NOMO-1 treated with DMSO at 0.1 percent for 48 hours (cell line): ENCODE data around the gene CDC14C.
"Not testable (repeated sequence)": the region's sequence is repeated elsewhere in the genome, so short reads cannot be mapped to it uniquely, and the experiment has no call there.

Source experiments
- DNase-seq: peaks from one replicate; lab custom pipeline; 2025; ENCODE audit not compliant: unreplicated experiment; lab: John Stamatoyannopoulos, UW

The CDC14C gene

DNA sequence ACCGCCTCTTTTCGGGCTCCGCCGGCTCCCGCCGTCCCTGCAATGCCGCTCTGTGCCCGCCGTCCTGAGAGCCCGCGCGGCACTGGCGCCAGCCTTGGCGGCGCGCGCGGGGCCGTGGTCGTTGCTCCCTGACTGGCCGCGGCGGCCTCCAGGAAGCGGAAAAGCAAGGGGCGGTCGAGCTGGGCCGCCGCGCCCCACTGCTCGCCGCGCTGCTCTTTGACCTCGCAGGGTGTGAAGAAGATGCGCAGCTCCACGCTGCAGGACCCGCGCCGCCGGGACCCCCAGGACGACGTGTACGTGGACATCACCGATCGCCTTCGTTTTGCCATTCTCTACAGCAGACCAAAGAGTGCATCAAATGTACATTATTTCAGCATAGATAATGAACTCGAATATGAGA is at the start of gene CDC14C:
Gene CDC14C (plus strand): TSS at position 115 of the 400 bp plus-strand sequence. CDS start 126 bp downstream, at position 241.
- no peak for DNase-seq

DNA sequence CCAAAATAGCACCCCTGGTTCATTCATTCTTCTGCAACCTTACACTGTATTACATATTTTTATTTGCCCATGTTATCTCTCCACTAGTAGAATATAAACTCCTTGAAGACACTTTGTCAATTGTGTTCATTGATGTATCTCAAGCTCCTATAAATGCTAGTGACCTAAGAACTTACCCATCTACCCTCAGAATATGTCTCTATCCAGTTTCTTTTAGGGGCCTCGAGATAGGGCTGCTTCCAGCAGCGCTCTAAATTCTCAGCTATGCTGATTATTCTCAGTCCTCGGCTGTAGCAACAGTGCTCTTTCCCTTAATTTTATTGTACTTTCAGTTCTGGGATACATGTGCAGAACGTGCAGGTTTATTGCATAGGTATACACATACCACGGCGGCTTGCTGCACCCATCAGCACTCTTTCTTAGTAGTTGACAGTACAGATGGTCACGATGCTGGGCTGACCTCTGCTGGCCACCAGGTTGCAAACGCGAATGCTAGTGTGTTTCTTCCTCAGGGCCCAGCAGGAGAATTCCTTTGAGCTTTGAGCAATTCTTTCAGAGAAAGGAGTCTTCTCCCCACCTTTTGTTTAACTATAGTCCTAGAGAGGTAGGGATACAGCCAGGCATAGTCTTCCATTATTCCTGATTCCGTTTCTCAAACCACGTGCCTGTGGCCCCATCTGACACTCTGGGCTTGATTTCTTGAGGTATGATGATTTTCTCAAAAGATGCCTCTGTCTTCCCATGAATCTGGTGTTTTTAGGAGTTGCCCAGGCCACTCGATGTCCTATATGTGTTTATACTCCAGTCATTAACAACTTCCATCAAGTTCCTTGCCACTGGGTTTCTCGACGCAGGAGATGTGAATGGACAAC is 49.1 kb upstream of the CDC14C start:
- peak; percentile 55 for DNase-seq

DNA sequence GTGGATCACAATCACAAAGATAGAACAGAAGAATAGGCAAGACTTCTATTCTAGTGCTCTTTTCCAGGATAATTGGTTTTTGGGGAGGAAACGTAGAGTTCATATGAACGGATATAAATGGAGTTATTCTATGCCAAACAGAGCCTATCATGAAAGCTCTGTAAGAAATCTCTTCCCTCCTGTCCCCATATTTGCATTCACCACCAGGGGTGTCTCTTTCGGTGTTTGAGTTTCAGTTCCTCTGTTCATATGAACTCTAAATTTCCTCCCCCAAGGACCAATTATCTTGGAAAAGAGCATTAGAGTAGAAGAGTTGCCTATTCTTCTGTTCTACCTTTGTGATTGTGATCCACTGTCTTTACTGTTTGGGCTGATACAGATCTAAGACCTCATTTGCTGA is 48.3 kb upstream of the CDC14C start:
- peak; percentile 63 for DNase-seq

DNA sequence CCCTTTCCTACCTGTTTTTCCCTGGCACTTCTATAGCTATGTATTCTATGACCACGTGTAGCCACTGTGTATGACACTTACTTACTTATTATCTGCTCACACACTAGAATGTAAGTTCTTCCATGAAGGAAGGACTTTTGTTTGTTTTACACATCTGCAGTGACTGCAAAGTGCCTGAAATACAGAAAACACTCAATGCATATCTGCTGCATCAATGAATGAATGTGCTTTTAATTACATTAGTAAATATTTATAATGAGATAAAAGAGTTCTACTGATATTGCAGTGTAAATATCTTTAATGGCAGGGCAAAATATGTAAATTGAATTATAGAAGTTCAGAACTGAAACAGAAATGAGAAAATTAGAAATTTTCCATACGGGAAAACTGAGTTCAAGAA is 43.5 kb upstream of the CDC14C start:
- DNase-seq: no peak

DNA sequence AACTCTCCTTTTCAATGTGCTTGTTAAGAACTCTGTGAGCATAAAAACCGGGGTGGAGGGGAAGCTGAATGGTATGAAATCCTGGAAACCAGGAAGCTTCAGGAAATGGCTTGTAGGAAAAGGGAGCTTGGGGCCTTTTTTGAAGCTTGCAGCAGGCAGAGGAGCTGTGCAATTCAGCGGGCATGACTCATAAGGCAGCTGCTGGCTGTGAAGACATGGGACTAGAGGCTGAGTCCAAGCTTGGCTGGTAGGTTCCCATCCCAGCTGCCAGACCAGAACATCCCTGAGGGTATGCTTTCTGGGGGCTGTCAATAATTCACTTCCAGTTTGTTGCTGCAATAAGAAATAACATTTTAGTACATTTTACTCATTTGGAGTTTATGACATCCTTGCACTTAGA is 36.8 kb upstream of the CDC14C start:
- no peak for DNase-seq

DNA sequence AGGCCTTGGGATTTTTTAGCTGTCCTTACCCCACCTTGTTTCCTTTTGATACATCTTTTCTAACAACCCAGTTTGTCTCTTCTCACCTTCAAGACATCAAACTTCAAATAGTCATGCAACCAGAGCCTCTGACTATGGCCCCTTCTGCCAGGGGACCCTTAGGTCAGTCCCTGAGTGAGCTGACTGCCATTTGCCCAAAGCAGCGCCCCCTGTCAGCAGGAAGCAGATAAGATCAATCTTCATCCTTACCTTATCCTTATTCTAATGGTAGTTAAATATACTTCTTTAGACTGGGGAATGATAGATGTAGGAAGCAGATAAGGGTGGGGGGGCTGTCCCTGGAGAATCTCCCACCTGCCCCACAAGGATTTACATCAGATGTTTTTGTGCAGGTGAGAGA is 29.8 kb upstream of the CDC14C start:
- no peak for DNase-seq

DNA sequence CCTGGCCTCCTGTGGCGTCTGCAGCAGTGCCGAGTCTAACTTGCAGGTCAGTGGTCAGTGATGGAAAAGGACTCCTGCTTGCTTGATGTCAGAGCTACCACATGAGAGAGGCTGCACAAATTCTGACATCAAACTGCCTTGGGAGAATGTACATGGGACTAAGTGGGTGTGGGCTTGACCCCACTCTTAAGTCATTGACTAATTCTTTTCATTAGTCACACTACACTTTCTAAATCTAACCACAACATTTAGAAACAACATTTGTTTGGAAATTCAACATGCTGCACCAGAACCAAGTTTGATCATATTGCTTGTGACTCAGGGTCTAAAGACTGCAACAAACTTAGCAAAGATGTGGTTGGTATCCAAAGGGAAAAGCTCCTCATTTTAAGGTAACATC is 24.4 kb upstream of the CDC14C start:
- peak; percentile 50 for DNase-seq

DNA sequence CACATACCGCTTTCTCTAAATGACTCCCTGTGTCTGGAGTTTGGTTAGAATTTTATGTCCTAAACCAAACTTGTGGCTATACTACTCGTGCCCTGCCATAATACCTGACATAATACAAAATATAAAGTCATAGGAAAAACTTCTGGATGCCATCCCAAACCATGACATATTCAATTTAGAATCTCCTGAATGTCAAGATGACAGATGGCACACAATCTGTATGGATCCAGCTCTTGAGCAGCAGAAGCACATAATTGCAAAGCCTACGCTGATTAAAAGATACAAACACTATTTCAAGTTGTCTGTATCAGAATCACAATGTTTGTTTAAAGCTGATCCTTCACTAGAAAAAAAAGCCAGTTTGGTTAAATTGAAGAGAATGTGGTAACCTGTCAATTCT is 22.4 kb upstream of the CDC14C start:
- DNase-seq: no peak

DNA sequence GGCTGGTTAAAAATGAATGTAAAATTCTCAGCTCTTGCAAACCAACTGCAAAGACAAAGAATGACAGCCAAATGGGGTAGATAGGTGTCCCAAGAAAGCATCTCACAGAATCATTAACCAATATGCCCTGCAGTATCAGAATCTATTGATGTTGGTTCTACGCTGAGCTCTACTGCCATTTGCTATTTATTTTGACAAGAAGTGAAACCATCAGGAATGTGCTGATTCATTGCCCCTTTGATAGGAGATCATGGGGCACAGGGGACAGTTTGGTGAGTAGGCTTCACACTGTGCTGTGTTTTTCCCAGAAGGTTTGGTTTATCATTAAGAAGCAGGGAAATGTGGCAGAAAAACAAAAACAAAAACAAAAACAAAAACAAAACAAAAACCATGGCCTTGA is 19.4 kb upstream of the CDC14C start:
- DNase-seq: peak; percentile 28

DNA sequence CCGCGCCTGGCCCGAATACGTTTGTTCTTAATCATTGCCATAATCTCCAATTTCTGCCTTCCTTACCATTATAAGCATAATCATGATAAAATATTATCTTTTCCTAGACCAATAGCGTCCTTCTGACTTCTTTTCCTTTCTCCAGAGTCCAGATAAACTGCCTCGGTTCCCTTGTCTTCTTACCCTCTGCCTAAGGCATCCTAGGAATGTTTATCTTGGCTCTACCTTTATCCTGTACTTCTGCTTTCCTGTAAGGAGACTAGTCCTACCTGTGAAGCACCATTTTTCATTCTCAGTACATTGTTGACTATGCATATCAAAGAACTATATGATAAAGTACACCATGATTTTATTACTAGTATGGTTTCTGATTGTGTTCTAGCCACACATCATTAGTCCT is 18.7 kb upstream of the CDC14C start:
- not testable (repeated sequence) for DNase-seq

DNA sequence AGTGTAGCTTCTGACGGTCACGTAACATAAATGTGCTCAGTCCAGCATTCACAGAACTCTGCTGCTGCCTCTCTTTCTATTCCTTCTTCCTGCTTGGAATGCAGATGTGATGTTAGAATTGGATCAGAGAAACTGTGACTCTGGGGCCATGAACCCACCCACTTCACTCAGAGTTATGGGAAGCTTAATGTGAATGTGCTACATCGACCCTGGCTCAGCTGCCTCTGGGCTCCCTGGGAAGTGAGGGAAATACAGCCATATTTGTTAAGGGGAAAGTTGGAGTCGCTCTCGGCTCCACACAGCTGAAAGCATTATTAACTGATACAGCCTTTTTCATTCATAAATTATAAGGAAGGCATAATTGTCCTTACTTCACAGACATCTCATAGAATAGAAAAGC is 14.5 kb upstream of the CDC14C start:
- not testable (repeated sequence) for DNase-seq

DNA sequence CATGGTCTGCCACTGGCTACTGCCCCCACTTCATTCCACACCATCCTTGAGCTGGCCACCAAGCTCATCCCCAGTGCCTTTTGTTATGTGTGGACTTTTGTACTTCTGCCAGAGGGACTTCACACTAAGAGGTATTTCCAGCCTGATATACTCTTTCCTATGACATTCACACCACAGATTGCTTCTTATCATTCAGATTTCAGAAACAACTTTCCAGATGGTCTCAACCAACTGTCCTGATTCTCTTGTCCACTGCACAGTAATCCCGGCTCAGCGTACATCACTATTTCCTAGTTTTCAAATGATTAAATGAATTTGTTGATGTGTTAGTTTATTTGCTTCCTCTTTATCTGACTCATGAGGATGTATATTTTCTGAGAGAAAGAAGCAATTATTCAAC is 7.1 kb downstream of the CDC14C start:
- DNase-seq: no peak

DNA sequence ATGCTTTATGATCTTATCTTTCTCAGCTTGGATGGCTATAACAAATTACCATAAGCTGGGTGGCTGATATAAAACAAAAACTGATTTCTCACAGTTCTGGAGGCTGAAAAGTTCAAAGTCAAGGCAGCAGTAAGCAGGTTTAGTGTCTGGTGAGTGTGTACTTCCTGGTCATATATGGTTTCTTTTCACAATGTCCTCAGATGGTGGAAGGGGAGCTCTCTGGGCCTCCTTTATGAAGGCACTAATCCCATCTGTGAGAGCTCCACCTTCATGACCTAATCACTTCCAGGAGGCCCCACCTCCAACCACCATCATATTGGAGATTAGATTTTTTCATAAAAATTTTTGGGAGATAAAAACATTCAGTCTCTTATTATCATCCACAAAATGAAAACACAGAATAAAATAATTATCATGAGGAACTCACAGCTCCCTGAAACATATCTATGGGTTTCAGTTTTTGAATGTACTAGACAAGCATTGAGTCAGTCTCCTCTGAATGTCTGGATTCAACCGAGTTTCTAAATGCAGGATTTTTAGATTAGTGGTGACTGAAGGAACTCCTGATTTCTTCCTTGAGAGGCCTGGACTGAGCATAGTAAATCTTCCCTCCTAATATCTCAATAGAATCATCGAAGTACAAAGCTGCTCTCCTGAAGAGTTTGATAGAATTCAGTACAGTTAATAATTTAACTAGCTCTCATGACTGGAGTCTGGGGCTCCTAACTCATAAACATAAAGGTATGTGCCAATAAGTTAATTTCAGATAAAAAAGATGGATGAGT is 8.0 kb downstream of the CDC14C start:
- no peak for DNase-seq

DNA sequence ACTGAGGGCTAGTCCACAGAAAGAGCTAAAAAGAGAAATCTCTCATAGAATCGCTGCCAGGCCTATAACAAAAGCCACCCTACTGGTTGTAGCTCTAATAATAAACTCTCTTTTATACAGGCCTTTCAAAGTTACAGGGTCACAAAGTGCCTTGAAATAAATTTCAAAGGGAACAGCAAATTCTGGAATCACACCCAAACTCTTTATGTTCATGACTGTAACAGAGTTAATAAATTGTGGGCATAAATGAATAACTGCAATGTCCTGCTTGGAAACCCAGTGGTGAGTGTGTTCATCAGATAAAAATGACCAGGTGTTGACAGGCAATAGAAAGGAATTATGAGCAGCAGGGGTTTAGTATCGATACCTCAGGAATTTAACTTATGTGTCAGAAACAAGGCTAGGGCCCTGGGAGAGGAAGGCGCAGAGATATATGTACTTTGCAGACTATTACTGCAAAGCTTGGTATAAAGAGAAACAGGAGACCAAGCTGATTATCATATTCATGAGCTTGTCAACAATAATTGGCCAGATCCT is 9.3 kb downstream of the CDC14C start:
- DNase-seq: no peak

DNA sequence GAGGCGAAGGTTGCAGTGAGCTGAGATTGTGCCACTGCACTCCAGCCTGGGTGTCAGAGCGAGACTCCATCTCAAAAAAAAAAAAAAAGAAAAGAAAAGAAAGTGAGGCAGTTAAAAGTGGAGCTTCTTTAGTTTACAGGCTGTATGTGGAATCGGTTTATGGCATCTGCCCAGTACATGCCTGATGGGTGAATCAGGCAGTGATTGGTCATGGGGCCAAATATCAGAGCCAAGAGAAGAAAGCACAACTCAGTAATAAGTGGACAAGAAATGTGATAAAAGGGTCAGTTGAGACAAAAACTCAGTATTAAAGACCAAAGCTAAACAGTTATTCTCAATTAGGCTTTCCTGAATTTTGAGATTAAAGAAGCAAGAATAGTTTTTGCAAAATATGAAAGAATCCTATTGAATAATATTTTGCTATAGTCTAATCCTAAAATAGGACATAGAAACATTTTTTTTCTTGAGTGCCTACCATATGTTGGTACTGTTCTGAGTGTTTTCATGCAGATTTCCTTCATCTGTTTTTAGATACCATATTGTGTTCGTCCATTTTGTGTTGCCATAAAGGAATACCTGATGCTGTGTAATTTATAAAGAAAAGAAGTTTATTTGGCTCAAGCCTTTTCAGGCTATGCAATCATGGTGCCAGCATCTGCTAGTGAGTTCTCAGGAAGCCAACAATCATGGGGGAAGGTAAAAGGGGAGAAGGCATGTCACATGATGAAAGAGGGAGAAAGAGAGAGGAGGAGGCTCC is 14.4 kb downstream of the CDC14C start:
- DNase-seq: no peak

DNA sequence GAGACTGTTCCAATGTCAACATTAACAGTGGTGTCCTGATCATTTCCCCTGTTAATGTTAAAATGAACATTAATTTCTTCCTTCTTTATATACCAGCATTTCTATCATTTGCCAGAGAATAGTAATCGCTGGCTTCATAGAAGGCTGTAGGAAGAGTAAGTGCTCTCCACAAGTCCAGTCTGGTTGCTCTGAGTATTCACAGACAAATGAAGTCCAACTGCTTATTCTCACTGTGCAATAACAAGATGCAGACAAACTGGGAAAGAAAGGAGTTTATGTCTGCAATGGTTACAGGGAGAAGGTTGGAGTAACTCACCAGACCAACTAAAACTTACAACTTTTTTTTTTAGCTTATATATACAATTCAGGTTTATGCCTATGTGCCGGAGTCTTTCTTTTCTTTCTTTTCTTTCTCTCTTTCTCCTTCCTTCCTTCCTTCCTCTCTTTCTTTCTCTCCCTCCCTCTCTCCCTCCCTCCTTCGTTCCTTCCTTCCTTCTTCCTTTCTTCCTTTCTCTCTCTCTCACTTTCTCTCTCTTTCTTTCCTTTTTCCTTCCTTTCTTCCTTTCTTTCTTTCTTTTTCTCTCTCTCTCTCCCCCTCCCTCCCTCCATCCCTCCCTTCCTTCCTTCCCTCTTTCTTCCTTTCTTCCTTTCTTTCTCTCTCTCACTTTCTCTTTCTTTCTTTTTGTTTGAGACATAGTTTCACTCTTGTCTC is 19.1 kb downstream of the CDC14C start:
- no peak for DNase-seq

DNA sequence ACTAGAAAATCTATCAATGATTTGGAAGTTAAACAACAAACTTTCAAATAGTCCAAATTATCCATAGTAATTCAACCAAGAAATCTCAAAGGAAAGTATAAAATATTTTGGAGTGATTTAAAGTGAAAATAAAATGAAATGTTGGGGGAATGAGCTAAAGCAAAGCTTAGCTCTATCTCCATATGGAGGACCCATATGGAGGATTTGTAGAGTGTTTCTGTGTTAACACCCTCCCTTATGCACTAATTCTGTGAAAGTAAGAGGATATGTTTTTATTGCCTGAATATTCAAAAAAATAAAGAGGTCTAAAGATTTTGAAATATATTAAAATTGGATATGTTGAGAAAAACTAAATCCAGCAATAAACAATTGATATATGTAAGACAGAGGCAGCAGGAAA is 31.6 kb downstream of the CDC14C start:
- no peak for DNase-seq

DNA sequence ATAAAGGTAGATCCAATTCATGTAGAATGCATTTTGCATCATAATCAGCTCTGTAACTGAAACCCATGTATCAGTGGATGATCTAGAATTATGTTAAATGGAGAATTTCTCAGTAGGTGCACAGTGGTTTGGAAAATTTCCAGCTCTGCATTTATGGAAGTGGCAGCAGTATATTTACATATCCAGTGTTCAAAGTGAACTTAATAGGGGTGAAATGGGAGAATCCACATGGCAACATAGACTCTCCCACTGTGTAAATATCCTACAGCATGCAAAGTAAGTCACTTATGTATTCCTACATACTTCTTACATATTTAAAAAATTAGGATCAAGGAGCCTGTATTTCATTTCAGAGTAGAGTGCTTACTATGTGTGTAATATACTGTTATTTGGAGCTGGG is 35.3 kb downstream of the CDC14C start:
- no peak for DNase-seq

DNA sequence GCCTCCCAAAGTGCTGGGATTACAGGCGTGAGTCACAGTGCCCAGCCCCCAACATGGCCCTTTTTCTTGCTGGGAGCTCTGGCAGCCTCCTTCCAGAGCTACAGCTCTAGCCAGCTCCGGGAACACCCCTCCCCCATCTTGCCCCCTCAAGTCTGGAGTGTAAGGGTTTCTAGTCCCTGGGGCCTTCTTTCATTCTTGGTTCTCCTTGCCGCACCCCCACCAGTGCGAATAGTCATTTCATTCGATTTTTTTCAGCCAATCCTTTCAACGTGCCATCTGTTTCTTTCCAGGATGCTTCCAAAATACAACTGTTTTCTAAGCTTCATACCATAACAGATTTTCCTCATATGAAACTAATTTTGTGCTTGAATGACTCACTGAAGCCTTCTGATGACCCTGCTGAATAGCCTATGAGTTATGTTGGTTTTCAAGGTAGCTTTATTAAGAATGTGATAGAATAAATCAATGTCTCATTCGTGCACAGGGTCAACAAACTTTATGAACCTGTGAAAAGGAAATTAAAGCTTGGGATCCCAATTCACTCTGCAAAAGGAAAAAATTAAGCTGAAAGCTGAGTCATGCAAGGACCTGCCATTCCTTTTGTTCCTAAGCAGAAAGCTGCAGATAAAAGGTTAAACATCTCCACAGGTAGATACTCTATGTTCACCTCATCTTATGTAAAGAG is 38.6 kb downstream of the CDC14C start:
- no peak for DNase-seq

DNA sequence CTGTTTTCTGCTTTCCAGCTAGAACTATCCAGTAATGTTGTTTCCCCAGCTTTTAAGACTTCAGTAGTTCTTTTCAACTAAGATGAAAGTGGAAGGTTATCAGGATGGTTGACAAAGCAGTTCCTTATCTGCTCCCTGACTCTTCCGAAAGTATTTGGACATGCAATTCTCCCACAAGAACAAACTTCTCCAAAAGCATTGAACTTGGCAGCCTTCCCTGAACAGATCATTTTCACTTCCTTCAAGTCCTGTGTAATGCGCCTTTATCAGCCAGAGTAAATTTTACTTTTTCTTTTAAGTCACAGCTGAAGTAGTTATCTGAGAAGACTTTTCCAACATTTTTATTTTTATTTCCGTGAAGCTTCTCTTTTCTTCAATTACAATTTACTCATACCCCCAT is 39.7 kb downstream of the CDC14C start:
- peak; percentile 88 for DNase-seq
